Astrocyte of the cerebellum (primary cell): ENCODE data around the gene MYCBPAP.

ENCODE experiments used
- DNase-seq: peaks from one replicate; pipeline ENCODE4 v3.0.0-alpha.2; 2011; ENCODE audit warnings: low read depth
- H3K4me3 ChIP-seq: 2 replicates; pipeline ENCODE4 v1.5.1; 2011; ENCODE audit warnings: mild to moderate bottlenecking, low read depth, low read length, moderate library complexity
- CTCF ChIP-seq: IDR thresholded peaks from 2 replicates; pipeline ENCODE4 v1.5.1; 2012; ENCODE audit warnings: low read length, low read depth, moderate library complexity, mild to moderate bottlenecking; ENCODE audit errors: missing control alignments
- in situ Hi-C: cut with HindIII; loops from 2 replicates; pipeline ENCODE4 v1.10.0; 2017; ENCODE audit warnings: low sequenced_read_pairs

The MYCBPAP gene

GRCh38 chr17:50575581-50576210 lies 67.5 kb downstream of the MYCBPAP start:
- no peak overlapping the region for H3K4me3 ChIP-seq
- DNase-seq = no peak
- no peak for TF ChIP-seq CTCF
- in situ Hi-C loops = no loop called here

GRCh38 chr17:50576864-50577263 lies 68.6 kb downstream of the MYCBPAP start:
- TF ChIP-seq CTCF = no peak
- H3K4me3 ChIP-seq = no peak overlapping the region
- in situ Hi-C loops = no loop called here

GRCh38 chr17:50577451-50577954 lies 69.3 kb downstream of the MYCBPAP start:
- DNase-seq = no peak
- no peak overlapping the region for H3K4me3 ChIP-seq
- in situ Hi-C loops = no loop called here
- TF ChIP-seq CTCF = no peak

More at GRCh38 chr17:50576864-50577263, 68.6 kb downstream of the MYCBPAP start:
- DNase-seq = no peak

GRCh38 chr17:50578173-50578572 lies 69.9 kb downstream of the MYCBPAP start:
- no peak for DNase-seq

GRCh38 chr17:50579399-50579798 lies 71.2 kb downstream of the MYCBPAP start:
- H3K4me3 ChIP-seq = no peak overlapping the region
- no peak for DNase-seq
- in situ Hi-C loops = no loop called here
- no peak for TF ChIP-seq CTCF

More at GRCh38 chr17:50578173-50578572, 69.9 kb downstream of the MYCBPAP start:
- no peak for TF ChIP-seq CTCF
- in situ Hi-C loops = no loop called here
- no peak overlapping the region for H3K4me3 ChIP-seq

GRCh38 chr17:50580646-50581045 lies 72.4 kb downstream of the MYCBPAP start:
- no peak for TF ChIP-seq CTCF
- in situ Hi-C loops = no loop called here
- no peak for DNase-seq
- no peak overlapping the region for H3K4me3 ChIP-seq
